Upper lobe of left lung (tissue), 4 donors: ENCODE results near the gene CHST8.

Experiments
- CTCF ChIP-seq, 6 experiments: fragments of 450-650 bp in 4 of 6; fragments of 200-600 bp in 2 of 6; sonication (generic) in 2 of 6; IDR thresholded peaks; one replicate each; pipeline ENCODE4 v1.5.1; 2016 to 2019; ENCODE audit warnings: antibody characterized with exemption in 6 of 6
- POLR2A ChIP-seq, 4 donors: fragments of 450-650 bp; IDR thresholded peaks; one replicate each; pipeline ENCODE4 v1.5.1; 2016 to 2017; ENCODE audit warnings: antibody characterized with exemption in 4 of 4, mild to moderate bottlenecking in 2 of 4

DNA sequence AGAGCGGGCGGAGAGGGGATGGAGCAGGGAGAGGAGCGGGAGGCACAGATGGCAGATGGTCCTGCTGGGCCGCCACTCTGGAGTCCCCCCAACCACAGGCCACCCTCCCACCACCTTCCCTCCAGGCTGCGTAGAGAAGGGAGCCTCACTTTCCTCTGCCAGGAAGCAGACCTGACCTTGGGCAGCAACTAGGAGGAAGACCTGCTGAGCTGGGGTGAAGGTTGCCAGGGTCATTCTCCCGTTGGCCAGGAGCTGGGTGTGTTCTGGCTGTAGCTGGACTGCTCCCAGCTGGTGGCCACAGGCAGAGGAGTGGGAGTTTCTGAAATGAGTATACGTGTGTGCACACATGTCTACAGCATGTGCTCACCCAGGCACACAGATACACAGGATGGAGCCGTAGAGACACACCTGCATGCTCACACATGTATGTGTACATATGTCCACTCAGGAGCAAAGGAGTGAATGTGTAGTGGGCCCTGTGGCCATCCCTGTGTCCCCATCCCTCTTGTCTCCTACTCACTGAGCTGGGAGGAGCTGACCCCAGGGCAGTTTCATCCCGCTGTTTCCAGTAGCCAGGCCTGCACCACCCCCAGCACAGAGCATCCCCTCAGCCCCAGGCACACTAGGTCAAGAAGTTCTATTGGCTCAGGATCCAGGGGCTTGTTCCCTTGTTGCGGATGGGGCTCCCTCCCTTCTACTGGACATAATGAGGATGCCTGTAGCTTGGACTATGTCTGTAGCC is 53.0 kb downstream of the CHST8 start:
- TF ChIP-seq POLR2A (IDR thresholded peaks at IDR 0.05) (no peak), CTCF (IDR thresholded peaks at IDR 0.05) (no peak)
